Ecto neural progenitor cell (in vitro differentiated cells): ENCODE results near the gene XYLT1.
"Not testable (repeated sequence)": the region's sequence is repeated elsewhere in the genome, so short reads cannot be mapped to it uniquely, and the experiment has no call there.

Experiments
- DNase-seq: peaks from one replicate; pipeline ENCODE4 v3.0.0-alpha.2; 2018; ENCODE audit warnings: low spot score

Gene XYLT1

GRCh38 chr16:17356243-17356933 lies 114.4 kb downstream of the XYLT1 start:
- no peak for DNase-seq

GRCh38 chr16:17354685-17355084 lies 116.1 kb downstream of the XYLT1 start:
- no peak for DNase-seq

GRCh38 chr16:17354141-17354601 lies 116.6 kb downstream of the XYLT1 start:
- no peak for DNase-seq

GRCh38 chr16:17353561-17353960 lies 117.2 kb downstream of the XYLT1 start:
- no peak for DNase-seq

GRCh38 chr16:17351441-17352035 lies 119.2 kb downstream of the XYLT1 start:
- DNase-seq, result no peak

GRCh38 chr16:17350207-17350606 lies 120.6 kb downstream of the XYLT1 start:
- no peak for DNase-seq

- DNase-seq, result no peak
These were observed 121.9 kb downstream of the XYLT1 start for GRCh38 chr16:17348826-17349225.

- no peak for DNase-seq
These were observed 122.5 kb downstream of the XYLT1 start for GRCh38 chr16:17348042-17348783.

GRCh38 chr16:17347624-17348023 lies 123.1 kb downstream of the XYLT1 start:
- no peak for DNase-seq

GRCh38 chr16:17346621-17347569 lies 123.9 kb downstream of the XYLT1 start:
- DNase-seq, result no peak

GRCh38 chr16:17345043-17345442 lies 125.7 kb downstream of the XYLT1 start:
- no peak for DNase-seq

GRCh38 chr16:17343728-17344127 lies 127.0 kb downstream of the XYLT1 start:
- no peak for DNase-seq

GRCh38 chr16:17343028-17343427 lies 127.7 kb downstream of the XYLT1 start:
- DNase-seq, result no peak

GRCh38 chr16:17342031-17342430 lies 128.7 kb downstream of the XYLT1 start:
- no peak for DNase-seq

GRCh38 chr16:17340804-17341203 lies 130.0 kb downstream of the XYLT1 start:
- no peak for DNase-seq

GRCh38 chr16:17339764-17340541 lies 130.8 kb downstream of the XYLT1 start:
- DNase-seq, result no peak

GRCh38 chr16:17338244-17338643 lies 132.5 kb downstream of the XYLT1 start:
- DNase-seq, result no peak

- no peak for DNase-seq
These were observed 134.2 kb downstream of the XYLT1 start for GRCh38 chr16:17336530-17336900.

GRCh38 chr16:17335826-17336529 lies 134.8 kb downstream of the XYLT1 start:
- DNase-seq, result no peak

- not testable (repeated sequence) for DNase-seq
These were observed 135.4 kb downstream of the XYLT1 start for GRCh38 chr16:17335406-17335805.

GRCh38 chr16:17334096-17334495 lies 136.7 kb downstream of the XYLT1 start:
- DNase-seq, result no peak
